Smooth muscle cell (in vitro differentiated cells): ENCODE measurements around the gene GIT2. TPM values are rescaled to one million over a fixed set of nuclear protein-coding genes. Genes with fewer than 3 reads are reported as not detected.

Experiments
- DNase-seq: peaks from one replicate; lab custom pipeline; 2025; ENCODE audit not compliant: unreplicated experiment; lab: John Stamatoyannopoulos, UW
- H2AFZ ChIP-seq: fragments of 200-600 bp; sonication (generic); 2 replicates; pipeline ENCODE4 v1.6.0; 2016; ENCODE audit warnings: antibody characterized with exemption, low read depth, mild to moderate bottlenecking
- H3F3A ChIP-seq: fragments of 200-600 bp; sonication (generic); 2 replicates; pipeline ENCODE4 v1.6.0; 2017; ENCODE audit warnings: antibody characterized with exemption, low read depth
- H3K27ac ChIP-seq: fragments of 200-600 bp; sonication (generic); 2 replicates; pipeline ENCODE4 v1.5.1; 2016; ENCODE audit warnings: low read depth, mild to moderate bottlenecking
- H3K27me3 ChIP-seq: fragments of 200-600 bp; sonication (generic); 2 replicates; pipeline ENCODE4 v1.6.1; 2016; ENCODE audit warnings: low read depth, mild to moderate bottlenecking
- H3K36me3 ChIP-seq: fragments of 200-600 bp; sonication (generic); 2 replicates; pipeline ENCODE4 v1.5.1; 2016; ENCODE audit warnings: low read depth
- H3K4me1 ChIP-seq: fragments of 200-600 bp; sonication (generic); 2 replicates; pipeline ENCODE4 v1.5.1; 2016; ENCODE audit warnings: low read depth
- H3K4me2 ChIP-seq: fragments of 200-600 bp; sonication (generic); 2 replicates; pipeline ENCODE4 v1.6.0; 2016; ENCODE audit warnings: mild to moderate bottlenecking
- H3K4me3 ChIP-seq: fragments of 200-600 bp; sonication (generic); 2 replicates; pipeline ENCODE4 v1.5.1; 2016; ENCODE audit warnings: mild to moderate bottlenecking
- H3K79me2 ChIP-seq: fragments of 200-600 bp; sonication (generic); 2 replicates; pipeline ENCODE4 v1.6.0; 2016; ENCODE audit warnings: low read depth, mild to moderate bottlenecking
- H3K9ac ChIP-seq: fragments of 200-600 bp; sonication (generic); 2 replicates; pipeline ENCODE4 v1.6.0; 2016; ENCODE audit warnings: low read depth
- H3K9me3 ChIP-seq: fragments of 200-600 bp; sonication (generic); replicated peaks from 2 replicates; pipeline ENCODE4 v1.5.1; 2016; ENCODE audit warnings: low read depth
- H4K20me1 ChIP-seq: fragments of 200-600 bp; sonication (generic); 2 replicates; pipeline ENCODE4 v1.6.0; 2016; ENCODE audit warnings: low read depth
- WGBS: methylation state at CpG from one replicate; pipeline ENCODE4 v1.1.7; 2016; ENCODE audit warnings: low lambda C conversion rate; 5-methylcytosine and 5-hydroxymethylcytosine counted together
- polyA plus RNA-seq: library from polyadenylated mRNA; unstranded; fragments of >200 nt; fragmentation: Nextera tagmentation; extraction: Ambion mirVana; gene quantifications from 2 replicates; pipeline ENCODE4 v1.2.1, GENCODE V29; 2016
- total RNA-seq: library from RNA; depleted of rRNA; stranded (reverse); fragments of >200 nt; gene quantifications from 2 replicates; pipeline ENCODE4 v1.2.3, GENCODE V29; 2014
- TF ChIP-seq, protein P1 (sequence below): fragments of 200-600 bp; sonication (generic); IDR thresholded peaks from 2 replicates; pipeline ENCODE4 v1.5.1; 2017; ENCODE audit warnings: borderline replicate concordance, mild to moderate bottlenecking, antibody characterized with exemption; ENCODE audit not compliant: insufficient read depth, poor library complexity, severe bottlenecking

Gene GIT2
- total and polyA plus RNA-seq, 2 experiments from 2014 or later = 20.3 to 27.3 TPM

DNA sequence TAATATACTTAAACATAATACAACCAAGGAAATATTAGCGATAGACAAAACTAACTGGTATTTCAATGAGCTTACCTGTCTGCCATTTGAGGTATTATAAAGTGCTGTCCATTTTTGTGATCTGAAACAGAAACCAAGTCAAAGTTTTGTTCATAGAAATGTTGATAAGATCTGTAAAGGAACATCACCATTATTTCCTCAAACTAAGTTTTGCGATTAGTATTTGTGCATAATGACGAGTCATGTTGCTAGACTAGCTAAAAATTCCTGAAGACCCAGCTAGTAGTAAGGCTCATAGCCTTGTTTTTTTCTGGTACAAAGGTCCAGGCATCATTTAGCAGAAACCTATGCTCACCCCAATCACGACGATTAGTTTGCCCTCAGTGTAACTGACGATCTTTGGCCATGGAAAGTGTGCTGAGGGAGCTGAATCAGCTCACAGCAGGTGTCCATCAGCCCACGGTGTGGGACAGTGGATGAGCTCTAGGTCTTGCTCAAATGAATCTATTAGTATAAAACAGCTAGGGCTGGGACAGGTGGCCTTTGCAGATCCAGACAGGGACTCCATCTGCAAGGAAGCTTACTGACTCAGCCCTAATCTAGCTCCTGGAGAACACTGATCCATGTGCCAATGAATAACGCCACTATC is 28.7 kb downstream of the GIT2 start:
- Histone ChIP-seq H3K36me3 (peaks cover 5% of the 10 kb centered on the region), H3K4me3 (no peak overlapping the region), H3K9ac (no peak overlapping the region), H3K9me3 (no peaks in the 10 kb centered on the region), H4K20me1 (no peaks in the 10 kb centered on the region), H3K4me2 (no peak overlapping the region), H3K27me3 (no peaks in the 10 kb centered on the region), H3F3A (no peaks in the 10 kb centered on the region), H2AFZ (no peak overlapping the region), H3K79me2 (no peaks in the 10 kb centered on the region), H3K27ac (no peak overlapping the region), H3K4me1 (no peaks in the 10 kb centered on the region)
- TF ChIP-seq, protein P1, sequence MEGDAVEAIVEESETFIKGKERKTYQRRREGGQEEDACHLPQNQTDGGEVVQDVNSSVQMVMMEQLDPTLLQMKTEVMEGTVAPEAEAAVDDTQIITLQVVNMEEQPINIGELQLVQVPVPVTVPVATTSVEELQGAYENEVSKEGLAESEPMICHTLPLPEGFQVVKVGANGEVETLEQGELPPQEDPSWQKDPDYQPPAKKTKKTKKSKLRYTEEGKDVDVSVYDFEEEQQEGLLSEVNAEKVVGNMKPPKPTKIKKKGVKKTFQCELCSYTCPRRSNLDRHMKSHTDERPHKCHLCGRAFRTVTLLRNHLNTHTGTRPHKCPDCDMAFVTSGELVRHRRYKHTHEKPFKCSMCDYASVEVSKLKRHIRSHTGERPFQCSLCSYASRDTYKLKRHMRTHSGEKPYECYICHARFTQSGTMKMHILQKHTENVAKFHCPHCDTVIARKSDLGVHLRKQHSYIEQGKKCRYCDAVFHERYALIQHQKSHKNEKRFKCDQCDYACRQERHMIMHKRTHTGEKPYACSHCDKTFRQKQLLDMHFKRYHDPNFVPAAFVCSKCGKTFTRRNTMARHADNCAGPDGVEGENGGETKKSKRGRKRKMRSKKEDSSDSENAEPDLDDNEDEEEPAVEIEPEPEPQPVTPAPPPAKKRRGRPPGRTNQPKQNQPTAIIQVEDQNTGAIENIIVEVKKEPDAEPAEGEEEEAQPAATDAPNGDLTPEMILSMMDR = no peak
- WGBS = 88% methylated on average over 8 of the region's 8 CpGs
- DNase-seq = no peak

DNA sequence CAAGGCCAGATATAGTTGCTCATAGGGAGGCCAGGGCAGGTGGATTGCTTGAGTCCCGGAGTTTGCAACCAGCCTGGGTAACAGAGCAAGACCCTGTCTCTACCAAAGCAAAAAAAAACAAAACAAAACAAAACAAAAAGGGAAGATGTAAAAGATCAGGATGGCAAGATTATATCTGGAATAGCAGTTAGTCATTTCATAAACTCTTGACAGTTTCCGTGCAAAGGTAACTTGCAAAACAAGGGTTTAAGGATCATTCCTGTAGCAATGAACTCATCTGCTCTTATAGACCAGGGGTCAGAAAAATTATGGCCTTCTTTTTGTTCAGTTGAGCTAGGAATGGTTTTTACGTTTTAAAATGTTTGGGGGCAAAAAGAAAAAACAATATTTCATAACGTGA is 29.6 kb downstream of the GIT2 start:
- WGBS = 96% methylated on average over 4 of the region's 4 CpGs
- TF ChIP-seq, protein P1 = no peak
- no peak overlapping the region for H3K4me3 ChIP-seq
- H3K9me3 ChIP-seq = no peaks in the 10 kb centered on the region
- no peak overlapping the region for H2AFZ ChIP-seq
- H4K20me1 ChIP-seq = no peaks in the 10 kb centered on the region
- H3K27me3 ChIP-seq = no peaks in the 10 kb centered on the region
- no peak overlapping the region for H3K4me2 ChIP-seq
- H3F3A ChIP-seq = no peaks in the 10 kb centered on the region
- H3K36me3 ChIP-seq = peaks cover 5% of the 10 kb centered on the region
- no peak overlapping the region for H3K27ac ChIP-seq
- no peaks in the 10 kb centered on the region for H3K4me1 ChIP-seq
- H3K79me2 ChIP-seq = no peaks in the 10 kb centered on the region
- DNase-seq = no peak
- H3K9ac ChIP-seq = no peak overlapping the region

DNA sequence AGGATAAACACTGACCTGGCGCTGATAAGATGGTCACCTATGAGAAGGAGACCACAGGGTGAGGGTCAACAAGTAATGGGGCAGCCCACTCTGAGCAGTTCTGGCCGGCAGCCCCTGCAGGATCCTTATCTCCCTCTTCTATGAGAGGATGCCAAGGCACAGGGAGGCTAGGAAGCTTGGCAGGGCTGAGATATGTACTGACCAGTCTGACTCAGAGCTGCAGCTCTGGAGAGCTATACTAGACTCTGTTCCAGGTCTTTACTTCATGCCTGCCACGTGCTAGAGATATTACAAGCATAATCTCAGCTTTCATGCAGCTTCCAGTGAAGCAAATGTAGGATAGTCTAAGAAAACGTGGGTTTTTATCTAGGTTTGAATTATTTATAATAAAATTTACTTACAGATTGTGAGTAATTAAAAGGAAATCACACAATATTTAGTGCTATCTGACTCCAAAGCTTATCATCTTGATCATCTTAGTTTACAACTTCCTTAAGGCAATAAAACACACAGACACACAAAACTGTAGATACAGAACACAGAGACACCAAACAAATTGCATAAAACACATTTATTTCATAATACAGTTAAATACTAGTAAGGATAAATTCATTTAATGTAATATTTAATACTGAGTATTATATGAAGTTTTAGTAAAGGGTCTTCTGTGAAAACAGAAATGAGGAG is 32.3 kb downstream of the GIT2 start:
- H3K79me2 ChIP-seq = no peaks in the 10 kb centered on the region
- TF ChIP-seq, protein P1 = no peak
- 77% methylated on average over 4 of the region's 4 CpGs for WGBS
- no peaks in the 10 kb centered on the region for H3K36me3 ChIP-seq
- DNase-seq = no peak
- no peaks in the 10 kb centered on the region for H3F3A ChIP-seq
- H2AFZ ChIP-seq = no peak overlapping the region
- H3K4me2 ChIP-seq = no peak overlapping the region
- no peak overlapping the region for H3K27ac ChIP-seq
- no peaks in the 10 kb centered on the region for H3K9me3 ChIP-seq
- no peak overlapping the region for H3K9ac ChIP-seq
- H3K4me3 ChIP-seq = no peak overlapping the region
- H3K4me1 ChIP-seq = no peaks in the 10 kb centered on the region
- no peaks in the 10 kb centered on the region for H3K27me3 ChIP-seq
- H4K20me1 ChIP-seq = no peaks in the 10 kb centered on the region
